GM12878 (cell line): ENCODE results near the gene SPPL3. TPM values are rescaled to one million over a fixed set of nuclear protein-coding genes. Genes with fewer than 3 reads are reported as not detected.

ENCODE experiments used
- ATAC-seq: fragments of 200-7000 bp; cut with Tn5 transposase; 3 replicates; pipeline ENCODE4 v1.9.1; 2020; ENCODE audit warnings: mild to moderate bottlenecking, moderate library complexity
- BruUV-seq: library from RNA; stranded (reverse); fragments of 400-500 nt; replicated peaks from 2 replicates; lab custom pipeline; 2021; lab: Mats Ljungman, UMichigan
- CTCF ChIA-PET: fragments of 300-600 bp; sonication (Branson Sonifier 250); formaldehyde crosslinking; extraction: SDS; loops from one replicate; lab custom pipeline; 2021; ENCODE audit warnings: inconsistent platforms; lab: Yijun Ruan, JAX
- POLR2A ChIA-PET: fragments of 350-600 bp; formaldehyde crosslinking; extraction: SDS; loops from one replicate; lab custom pipeline; 2021; ENCODE audit warnings: inconsistent platforms; lab: Charles Lee
- RAD21 ChIA-PET: fragments of 300-600 bp; sonication (Branson Sonifier 250); formaldehyde crosslinking; loops from one replicate; lab custom pipeline; 2023; ENCODE audit warnings: antibody characterized with exemption; ENCODE audit not compliant: unreplicated experiment; lab: Charles Lee
- SMC1A ChIA-PET: fragments of 300-600 bp; sonication (Branson Sonifier 250); formaldehyde crosslinking; loops from one replicate; lab custom pipeline; 2023; ENCODE audit not compliant: unreplicated experiment, uncharacterized antibody; lab: Charles Lee
- DNase-seq: peaks from one replicate; pipeline ENCODE4 v3.0.0-alpha.2; 2011; ENCODE audit warnings: low read depth, low spot score
- FAIRE-seq: peaks from 3 replicates; lab custom pipeline; 2011; peaks lifted over from hg19 to GRCh38; lab: Jason Lieb, UNC
- H2AFZ ChIP-seq: 2 replicates; pipeline ENCODE4 v1.6.0; 2011; ENCODE audit warnings: low read depth, low read length, control low read depth; ENCODE audit not compliant: control insufficient read depth
- H3K27ac ChIP-seq: 2 replicates; pipeline ENCODE4 v1.5.1; 2011; ENCODE audit warnings: control low read depth; ENCODE audit not compliant: control insufficient read depth, insufficient read depth
- H3K27me3 ChIP-seq, 2 experiments: replicated peaks in 1 of 2; 2 replicates each; pipeline versions ENCODE4 v1.6.0 to v1.6.1; 2011; ENCODE audit warnings: low read length in 1 of 2; ENCODE audit not compliant: control insufficient read depth in 2 of 2, insufficient read depth in 2 of 2
- H3K36me3 ChIP-seq, 2 experiments: 2 replicates each; pipeline ENCODE4 v1.5.1; 2011; ENCODE audit warnings: low read length in 1 of 2; ENCODE audit not compliant: control insufficient read depth in 2 of 2, insufficient read depth in 2 of 2
- H3K4me1 ChIP-seq: 2 replicates; pipeline ENCODE4 v1.6.1; 2011; ENCODE audit warnings: mild to moderate bottlenecking, low read length, moderate library complexity, mixed read lengths; ENCODE audit not compliant: control insufficient read depth, insufficient read depth
- H3K4me2 ChIP-seq: 2 replicates; pipeline ENCODE4 v1.6.0; 2011; ENCODE audit warnings: control low read depth; ENCODE audit not compliant: control insufficient read depth, insufficient read depth
- H3K4me3 ChIP-seq: fragments of 200-600 bp; sonication (generic); 2 replicates; pipeline ENCODE4 v1.5.1; 2016
- H3K79me2 ChIP-seq: 2 replicates; pipeline ENCODE4 v1.6.0; 2011; ENCODE audit warnings: low read length; ENCODE audit not compliant: control insufficient read depth, insufficient read depth
- H3K9ac ChIP-seq: 2 replicates; pipeline ENCODE4 v1.8.0; 2011; ENCODE audit warnings: low read length, control low read depth, mixed read lengths; ENCODE audit not compliant: control insufficient read depth, insufficient read depth
- H3K9me3 ChIP-seq: replicated peaks from 3 replicates; pipeline ENCODE4 v1.5.1; 2011; ENCODE audit warnings: mild to moderate bottlenecking, low read length; ENCODE audit not compliant: control insufficient read depth, insufficient read depth
- H4K20me1 ChIP-seq: 2 replicates; pipeline ENCODE4 v1.6.0; 2011; ENCODE audit not compliant: control insufficient read depth, insufficient read depth
- ATF3 ChIP-seq: IDR thresholded peaks from 2 replicates; pipeline ENCODE4 v1.6.1; 2011; ENCODE audit warnings: low read depth, mild to moderate bottlenecking, low read length, moderate library complexity, borderline replicate concordance; ENCODE audit errors: extremely low read depth
- BCL11A ChIP-seq: IDR thresholded peaks from 2 replicates; pipeline ENCODE4 v1.6.1; 2011; ENCODE audit warnings: low read depth, low read length
- CBX5 ChIP-seq: sonication (generic); IDR thresholded peaks from 2 replicates; pipeline ENCODE4 v1.6.1; 2016; ENCODE audit warnings: low read depth, moderate library complexity, mild to moderate bottlenecking, inconsistent platforms
- E4F1 ChIP-seq: fragments of 450-650 bp; IDR thresholded peaks from 2 replicates; pipeline ENCODE4 v1.6.1; 2018; ENCODE audit warnings: borderline replicate concordance, mild to moderate bottlenecking; ENCODE audit not compliant: partially characterized antibody
- EED ChIP-seq: sonication (generic); IDR thresholded peaks from 2 replicates; pipeline ENCODE4 v1.6.1; 2016; ENCODE audit warnings: antibody characterized with exemption, low read depth
- EGR1 ChIP-seq, 2 experiments: IDR thresholded peaks; 1 replicate in 1 of 2; 2 replicates in 1 of 2; pipeline ENCODE4 v1.6.1; 2011 to 2012; ENCODE audit warnings: low read depth in 2 of 2, low read length in 2 of 2, borderline replicate concordance in 1 of 2, mild to moderate bottlenecking in 1 of 2, moderate library complexity in 1 of 2
- MEF2B ChIP-seq: fragments of 450-650 bp; IDR thresholded peaks from 2 replicates; pipeline ENCODE4 v1.6.1; 2018; ENCODE audit warnings: mild to moderate bottlenecking, moderate library complexity; ENCODE audit not compliant: partially characterized antibody, poor library complexity, severe bottlenecking
- PBX3 ChIP-seq: IDR thresholded peaks from 2 replicates; pipeline ENCODE4 v1.6.1; 2011; ENCODE audit warnings: mild to moderate bottlenecking, low read depth, low read length, moderate library complexity; ENCODE audit not compliant: insufficient replicate concordance
- POU2F2 ChIP-seq: IDR thresholded peaks from 3 replicates; pipeline ENCODE4 v1.6.1; 2011; ENCODE audit warnings: low read depth, mild to moderate bottlenecking, low read length, borderline replicate concordance
- RFX5 ChIP-seq: IDR thresholded peaks from 2 replicates; pipeline ENCODE4 v1.6.1; 2011; ENCODE audit warnings: low read depth, low read length, improper control_type of control experiment
- SP1 ChIP-seq: IDR thresholded peaks from one replicate; pipeline ENCODE4 v1.6.1; 2011; ENCODE audit warnings: low read depth, low read length
- SRF ChIP-seq, 2 experiments: IDR thresholded peaks; 2 replicates each; pipeline ENCODE4 v1.6.1; 2011; ENCODE audit warnings: low read depth in 2 of 2, low read length in 2 of 2, mild to moderate bottlenecking in 1 of 2, moderate library complexity in 1 of 2
- STAT3 ChIP-seq: IDR thresholded peaks from 2 replicates; pipeline ENCODE4 v1.6.1; 2011; ENCODE audit warnings: low read depth, low read length, improper control_type of control experiment
- TARDBP ChIP-seq: IDR thresholded peaks from 2 replicates; pipeline ENCODE4 v1.6.1; 2016; ENCODE audit warnings: borderline replicate concordance
- ZNF384 ChIP-seq: IDR thresholded peaks from 2 replicates; pipeline ENCODE4 v1.6.1; 2012; ENCODE audit warnings: low read depth, mild to moderate bottlenecking, low read length, improper control_type of control experiment, borderline replicate concordance
- WGBS: methylation state at CpG from one replicate; pipeline ENCODE4 v1.1.6; 2016; ENCODE audit warnings: low lambda C conversion rate; ENCODE audit not compliant: insufficient replicate concordance, insufficient coverage; ENCODE audit errors: missing lambda C conversion rate; 5-methylcytosine and 5-hydroxymethylcytosine counted together
- in situ Hi-C: fragments of 300-500 bp; cut with MboI; formaldehyde crosslinking; loops from 9 replicates; pipeline ENCODE4 v1.14.3; 2018; ENCODE audit warnings: mixed read lengths
- intact Hi-C: fragments of 100-400 bp; cut with micrococcal nuclease; formaldehyde crosslinking; loops from one replicate; pipeline ENCODE4 v1.14.2; 2022; ENCODE audit not compliant: unreplicated experiment
- polyA plus RNA-seq, 11 experiments: library from polyadenylated mRNA; depleted of rRNA in 4 of 11; unstranded in 6 of 11; stranded (reverse) in 5 of 11; fragments of >200 nt; fragmentation: Nextera tagmentation in 4 of 11; fragmentation: Illumina TruSeq in 1 of 11; extraction: Ambion mirVana in 4 of 11; extraction: Trizol in 1 of 11; gene quantifications; 1 replicate in 1 of 11; 2 replicates in 10 of 11; pipeline versions ENCODE4 v1.2.1 to v1.2.3, GENCODE V29; 2011 to 2016; ENCODE audit warnings: inconsistent platforms in 2 of 11, missing spikeins in 2 of 11, low read depth in 1 of 11
- total RNA-seq, 4 experiments: library from RNA; depleted of rRNA in 3 of 4; stranded (reverse); fragments of >200 nt in 3 of 4; fragmentation: Illumina TruSeq in 1 of 4; extraction: Trizol in 1 of 4; gene quantifications; 2 replicates each; pipeline versions ENCODE4 v1.2.1 to v1.2.3, GENCODE V29; 2013 to 2021

Gene SPPL3
- total and polyA plus RNA-seq, 10 of the 15 experiments (the other 5 are each of a cell fraction or from before 2014, with no cell fraction given): 4.3 to 45.5 (median 11.7) TPM

GRCh38 chr12:120814903-120815429 is 89.2 kb downstream of the SPPL3 start (continued):
- no peak for TF ChIP-seq ATF3

- H2AFZ ChIP-seq: no peak overlapping the region
- POLR2A ChIA-PET: no interaction called here
- 96% methylated on average over 2 of the region's 2 CpGs for WGBS
- no peaks in the 10 kb centered on the region for H3K27me3 ChIP-seq
- CTCF ChIA-PET: interaction anchor here (1.0 to 1.4 kb wide), 5 partner anchors 13 to 42 kb away, joined by 3 to 7 read pairs (median 3); no protein-coding TSS in a partner anchor
- ATAC-seq (peak; percentile 38), FAIRE-seq (no peak), DNase-seq (no peak)
- no peaks in the 10 kb centered on the region for H4K20me1 ChIP-seq
- SMC1A ChIA-PET: interaction anchor here (0.9 to 5.2 kb wide), 5 partner anchors 13 to 33 kb away, joined by 3 to 53 read pairs (median 4); no protein-coding TSS in a partner anchor
- H3K4me1 ChIP-seq: peaks cover 15% of the 10 kb centered on the region
- intact Hi-C loops (no loop called here), in situ Hi-C loops (no loop called here)
- RAD21 ChIA-PET: interaction anchor here (2.5 kb wide), 1 partner anchor 14 kb away, joined by 17 read pairs; no protein-coding TSS in a partner anchor
- no peak overlapping the region for H3K4me2 ChIP-seq
- H3K9me3 ChIP-seq: no peaks in the 10 kb centered on the region
- no TSS peak for BruUV-seq
- peaks cover 0 to 4% of the 10 kb centered on the region in 2 experiments; a peak in 2 of 4 replicates for H3K36me3 ChIP-seq
- H3K4me3 ChIP-seq: no peak overlapping the region
- H3K27ac ChIP-seq: no peak overlapping the region
- no peak overlapping the region for H3K9ac ChIP-seq
- H3K79me2 ChIP-seq: peaks cover 30% of the 10 kb centered on the region
- no peak for TF ChIP-seq BCL11A
- no peak for TF ChIP-seq PBX3
- TF ChIP-seq SRF (IDR thresholded peaks at IDR 0.05; ENCODE audit: low read depth in 2 of 2, low read length in 2 of 2): no peak
- no peak for TF ChIP-seq STAT3
- no peak for TF ChIP-seq EED
- TF ChIP-seq ZNF384: no peak
- TF ChIP-seq CBX5: no peak
- no peak for TF ChIP-seq TARDBP
- no peak for TF ChIP-seq RFX5
- no peak for TF ChIP-seq SP1
- no peak for TF ChIP-seq E4F1
- TF ChIP-seq MEF2B: no peak
- TF ChIP-seq POU2F2: no peak
- no peak for TF ChIP-seq EGR1 (IDR thresholded peaks at IDR 0.05; ENCODE audit: borderline replicate concordance in 1 of 2, low read depth in 2 of 2, low read length in 2 of 2)
Measured at GRCh38 chr12:120814203-120814902, 89.8 kb downstream of the SPPL3 start.
